GM18507 (cell line): Measurements from ENCODE around the gene RNF223.

ENCODE experiments used
- DNase-seq: peaks from one replicate; pipeline ENCODE4 v3.0.0; 2011; ENCODE audit warnings: low read depth; ENCODE audit not compliant: insufficient read length; ENCODE audit errors: extremely low spot score
- FAIRE-seq: peaks from 2 replicates; lab custom pipeline; 2011; peaks lifted over from hg19 to GRCh38; lab: Jason Lieb, UNC

The RNF223 gene

GRCh38 chr1:1089731-1090423 is 15.8 kb upstream of the RNF223 start:
- DNase-seq (no peak), FAIRE-seq (no peak)

- DNase-seq: no peak
- no peak for FAIRE-seq
Measured at GRCh38 chr1:1088801-1089680, 14.9 kb upstream of the RNF223 start.

- DNase-seq (no peak), FAIRE-seq (no peak)
Measured at GRCh38 chr1:1088029-1088800, 14.1 kb upstream of the RNF223 start.

DNA sequence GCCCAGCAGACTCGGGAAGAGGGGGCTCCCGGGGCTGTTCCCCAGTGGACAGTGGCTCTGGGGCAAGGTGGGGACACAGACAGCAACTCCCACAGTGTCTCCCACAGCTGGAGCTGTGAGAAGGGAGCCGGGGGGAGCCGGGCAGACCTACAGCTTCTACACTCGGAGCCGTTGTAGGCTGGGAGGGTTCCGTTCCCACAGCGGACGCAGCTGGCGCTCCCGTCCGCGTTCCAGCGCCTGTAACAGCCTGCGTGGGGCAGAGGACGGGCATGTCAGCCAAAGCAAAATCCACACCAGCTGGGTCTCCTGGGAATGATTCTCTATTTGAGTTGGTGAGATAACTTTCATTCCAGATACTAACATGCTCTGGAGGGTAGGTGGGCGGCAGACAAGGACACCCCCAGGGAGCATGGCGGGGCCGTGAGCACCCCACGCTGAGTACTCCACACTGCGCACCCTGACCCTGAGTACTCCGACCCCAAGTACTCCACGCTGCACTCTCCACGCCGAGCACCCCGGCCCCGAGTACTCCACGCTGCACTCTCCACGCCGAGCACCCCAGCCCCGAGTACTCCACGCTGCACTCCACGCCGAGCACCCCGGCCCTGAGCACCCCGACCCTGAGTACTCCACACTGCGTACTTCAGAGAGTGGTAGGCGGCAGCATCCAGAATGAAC is 13.4 kb upstream of the RNF223 start:
- no peak for FAIRE-seq
- no peak for DNase-seq

DNA sequence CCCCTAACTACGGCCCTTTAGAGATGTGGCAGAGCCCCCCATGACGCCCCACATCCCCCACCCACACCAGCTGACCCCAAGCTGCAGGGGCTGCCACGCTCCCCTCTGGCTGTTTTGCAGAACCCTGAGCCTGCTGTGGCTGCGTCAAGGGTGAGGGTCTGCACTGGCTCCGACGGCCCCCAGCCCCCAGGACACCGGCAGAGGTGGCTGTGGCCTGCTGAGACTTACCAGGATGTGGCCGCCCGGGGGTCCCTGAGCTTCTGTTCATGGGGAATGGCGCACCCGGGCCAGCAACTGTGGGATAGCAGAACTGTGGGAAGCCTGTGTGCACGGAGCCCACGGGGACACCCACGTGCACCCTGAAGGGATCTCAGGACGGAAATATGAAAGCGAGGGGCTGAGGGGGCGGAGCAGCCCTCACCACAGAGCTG is 12.8 kb upstream of the RNF223 start:
- no peak for FAIRE-seq

GRCh38 chr1:1085911-1086841 is 12.1 kb upstream of the RNF223 start:
- no peak for FAIRE-seq

More for the DNA sequence above, 12.8 kb upstream of the RNF223 start:
- no peak for DNase-seq

DNA sequence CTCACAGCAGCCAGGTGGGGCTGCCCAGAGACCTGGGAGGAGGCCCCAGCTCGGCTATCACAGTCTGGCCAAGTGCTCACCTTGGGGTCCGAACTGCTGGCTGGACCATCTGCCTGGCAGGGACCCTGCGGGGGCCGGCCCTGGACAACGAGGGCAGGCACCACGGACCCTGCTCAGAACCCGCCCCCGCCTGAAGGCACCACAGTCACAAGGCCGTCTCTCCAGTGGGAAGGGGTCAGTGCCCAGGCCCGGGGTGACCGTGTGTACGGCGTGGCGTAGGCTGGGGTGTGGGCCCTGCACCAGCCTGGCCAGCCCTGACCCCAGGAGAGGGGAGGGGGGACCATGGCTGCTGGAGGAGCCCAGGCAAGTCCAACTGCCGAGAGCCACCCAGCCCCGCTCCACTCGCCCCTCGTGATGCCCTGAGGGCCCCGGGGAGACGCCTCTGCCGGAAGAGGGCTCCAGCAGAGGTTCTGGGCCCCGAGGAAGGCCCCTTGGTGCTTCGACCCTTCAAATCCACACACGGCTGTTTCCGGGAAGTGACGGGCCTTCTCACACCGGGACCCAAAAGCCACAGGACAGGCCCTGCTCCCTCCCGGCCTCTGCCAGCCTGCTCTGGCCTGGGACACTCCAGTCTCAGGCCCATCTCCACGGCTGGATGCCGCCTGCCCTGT is 11.2 kb upstream of the RNF223 start:
- no peak for DNase-seq
- no peak for FAIRE-seq

More at GRCh38 chr1:1085911-1086841, 12.1 kb upstream of the RNF223 start:
- DNase-seq: no peak

DNA sequence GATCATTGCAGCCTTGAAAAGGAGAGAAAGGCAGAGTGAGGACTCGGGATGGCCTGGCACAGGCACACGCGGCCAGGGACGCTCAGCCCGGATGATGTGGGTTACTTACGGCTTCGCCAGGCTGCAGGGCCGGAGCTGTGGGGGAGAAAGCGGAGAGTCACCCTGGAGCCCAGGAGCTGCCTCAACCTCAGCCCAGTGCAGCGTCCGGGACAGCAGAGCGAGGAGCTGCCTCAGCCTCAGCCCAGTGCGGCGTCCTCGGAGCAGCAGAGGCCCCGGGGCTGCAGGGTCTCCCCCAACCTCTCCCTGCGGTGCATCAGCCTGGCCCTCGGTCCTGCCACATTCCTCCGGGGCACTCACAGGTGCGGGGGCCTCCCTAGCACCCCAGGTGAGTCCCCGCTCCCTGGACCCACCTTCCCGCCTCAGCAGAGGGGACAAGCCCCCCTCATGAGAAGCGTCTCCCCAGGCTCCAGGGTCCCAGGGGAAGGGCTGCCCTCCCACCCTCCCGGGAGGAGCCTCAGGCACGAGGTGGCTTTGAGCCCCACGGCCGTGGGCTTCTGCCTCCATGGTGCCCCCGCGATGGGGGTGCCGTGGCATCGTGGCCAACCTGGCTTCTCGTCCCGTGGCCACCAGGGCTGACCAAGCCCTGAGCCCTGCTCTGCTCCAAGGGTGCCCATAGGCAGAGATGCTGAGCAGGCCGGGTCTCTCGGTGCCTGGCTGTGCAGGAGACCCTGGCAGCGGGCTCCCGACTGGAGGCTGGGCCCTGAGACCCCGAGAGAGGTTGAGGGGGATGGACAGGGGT is 10.5 kb upstream of the RNF223 start:
- DNase-seq (no peak), FAIRE-seq (no peak)

DNA sequence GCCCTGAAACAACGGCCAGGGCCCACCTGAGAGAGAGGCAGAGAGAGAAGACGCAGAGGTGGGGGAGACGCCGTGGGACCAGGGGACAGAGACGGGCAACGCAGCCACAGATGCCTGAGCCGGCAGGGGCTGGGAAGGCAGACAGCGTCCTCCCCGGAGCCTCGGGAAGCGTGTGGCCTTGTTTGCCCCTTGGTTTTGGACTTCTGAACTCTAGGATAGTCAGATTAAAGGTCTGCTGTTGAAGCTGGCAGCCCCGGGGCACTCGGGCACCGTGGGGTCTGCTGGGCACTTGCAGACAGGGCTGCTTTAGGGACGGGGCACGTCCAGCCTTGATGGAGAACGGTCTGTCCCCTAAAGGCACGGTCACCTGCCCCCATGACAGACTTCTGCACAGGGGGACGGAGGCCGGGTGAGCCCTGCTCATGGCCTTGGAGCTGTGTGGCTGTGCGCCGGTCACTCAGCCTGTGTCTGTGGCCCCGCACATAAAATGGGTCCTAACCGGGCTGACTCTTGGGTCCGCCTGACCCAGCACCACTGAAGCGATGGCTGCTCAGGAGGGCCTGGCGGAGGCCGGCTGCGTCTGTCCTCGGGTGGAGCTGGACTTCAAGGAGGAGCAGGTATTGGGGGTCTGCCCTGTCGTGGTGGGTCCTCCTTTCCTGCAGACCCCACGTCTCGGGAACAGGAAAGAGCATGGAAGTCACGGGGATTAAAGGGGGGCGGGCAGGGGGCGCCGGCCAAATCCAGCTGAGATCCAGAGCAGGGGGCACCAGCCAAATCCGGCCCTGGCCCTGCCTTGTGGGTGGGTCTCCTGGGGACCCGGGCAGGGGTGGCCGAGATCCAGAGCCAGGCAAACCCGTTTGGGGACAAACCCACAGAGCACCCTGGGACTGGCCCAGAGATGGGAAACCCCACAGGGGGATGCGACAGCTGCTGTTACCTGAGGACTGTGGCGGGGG is 9.6 kb upstream of the RNF223 start:
- no peak for FAIRE-seq

GRCh38 chr1:1082776-1083415 is 8.8 kb upstream of the RNF223 start:
- FAIRE-seq: no peak
- no peak for DNase-seq

More for the DNA sequence above, 9.6 kb upstream of the RNF223 start:
- no peak for DNase-seq

- FAIRE-seq (no peak), DNase-seq (no peak)
Measured at GRCh38 chr1:1082239-1082775, 8.2 kb upstream of the RNF223 start.

GRCh38 chr1:1081311-1082238 is 7.5 kb upstream of the RNF223 start:
- FAIRE-seq: no peak
- no peak for DNase-seq

GRCh38 chr1:1080951-1081310 is 6.8 kb upstream of the RNF223 start:
- DNase-seq (no peak), FAIRE-seq (no peak)

DNA sequence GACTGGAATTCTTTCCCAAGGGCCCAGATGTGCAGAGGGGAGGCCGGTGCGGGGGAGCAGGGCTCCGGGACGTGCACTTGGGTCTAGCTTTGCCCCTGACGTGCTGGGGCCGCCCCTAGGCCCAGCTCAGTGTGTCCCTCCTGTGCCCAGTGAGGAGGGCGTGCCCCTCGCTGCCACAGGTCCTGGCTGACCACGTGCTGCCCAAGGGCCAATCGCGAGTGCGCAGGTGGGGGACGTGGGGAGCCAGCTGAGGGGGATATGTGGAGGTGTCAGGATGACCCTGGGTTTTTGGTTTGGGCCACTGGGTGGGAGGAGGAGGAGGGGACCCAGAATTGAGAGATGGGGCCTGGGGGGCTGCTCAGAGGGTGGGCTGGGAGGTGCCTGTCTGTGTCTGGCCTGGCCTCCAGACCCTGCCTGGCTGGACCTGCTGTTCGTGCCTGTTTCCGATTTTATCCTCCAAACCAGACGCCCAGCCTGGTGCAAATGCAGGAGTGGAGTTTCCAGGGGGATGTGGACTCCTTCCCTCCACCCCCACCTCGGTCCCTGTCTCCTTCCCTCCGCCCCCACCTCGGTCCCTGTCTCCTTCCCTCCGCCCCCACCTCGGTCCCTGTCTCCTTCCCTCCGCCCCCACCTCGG is 6.1 kb upstream of the RNF223 start:
- FAIRE-seq: no peak
- DNase-seq: no peak
